GM18909 (cell line): Measurements from ENCODE around the gene GLIS2.

Experiments used
- ATAC-seq: cut with Tn5 transposase; IDR thresholded peaks from one replicate; pipeline ENCODE4 v1.9.1; 2021; ENCODE audit warnings: mild to moderate bottlenecking; ENCODE audit not compliant: unreplicated experiment, poor library complexity

Gene GLIS2

DNA sequence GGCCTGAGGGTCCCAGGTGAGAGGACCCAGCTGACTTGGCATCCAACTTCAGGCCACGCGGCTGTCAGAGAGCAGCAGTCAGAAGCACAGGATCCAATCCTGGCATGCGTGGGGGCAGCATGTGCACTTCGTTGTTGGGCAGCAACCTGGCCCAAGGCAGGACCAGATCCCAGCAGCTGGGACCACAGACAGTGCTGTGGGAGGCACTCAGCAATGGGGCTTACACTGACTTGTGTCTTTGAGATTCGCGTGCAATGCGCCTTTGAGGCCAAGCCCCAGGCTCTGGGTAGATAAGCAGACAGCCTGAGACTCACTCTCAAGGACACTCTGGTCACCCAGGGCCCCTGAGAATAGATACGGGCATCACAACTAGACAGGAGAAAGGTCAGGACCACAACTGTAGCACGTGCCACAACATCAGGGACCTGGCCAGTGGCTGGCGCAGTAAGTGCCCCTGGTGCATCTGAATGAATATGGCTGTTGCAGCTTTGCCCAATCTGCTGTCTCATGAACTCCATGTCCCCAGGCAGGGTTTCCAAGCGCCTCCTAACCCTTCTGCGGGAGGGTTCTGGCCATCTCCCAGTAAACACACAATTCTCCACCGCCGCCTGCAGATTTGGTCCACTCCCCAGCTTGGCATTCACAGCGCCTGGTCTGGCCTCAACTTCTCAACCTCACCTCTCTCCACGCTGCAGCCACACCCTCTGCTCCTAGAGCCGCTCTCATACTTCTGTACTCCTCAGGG, 32.1 kb downstream of the GLIS2 start:
- ATAC-seq = no peak

DNA sequence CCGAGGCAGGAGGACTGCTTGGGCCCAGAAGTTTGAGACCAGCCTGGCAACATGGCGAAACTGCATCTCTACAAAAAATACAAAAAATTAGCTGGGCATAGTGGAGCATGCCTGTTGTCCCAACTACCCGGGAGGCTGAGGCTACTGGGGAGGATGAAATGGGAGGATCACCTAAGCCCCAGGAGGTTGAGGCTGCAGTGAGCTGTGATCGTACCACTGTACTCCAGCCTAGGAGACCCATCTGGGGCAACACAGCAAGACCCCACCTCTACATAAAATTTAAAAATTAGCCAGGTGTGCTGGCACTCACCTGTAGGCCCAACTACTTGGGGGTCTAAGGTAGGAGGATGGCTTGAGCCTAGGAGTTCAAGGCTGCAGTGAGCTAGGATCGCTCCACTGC, 33.5 kb downstream of the GLIS2 start:
- no peak for ATAC-seq

DNA sequence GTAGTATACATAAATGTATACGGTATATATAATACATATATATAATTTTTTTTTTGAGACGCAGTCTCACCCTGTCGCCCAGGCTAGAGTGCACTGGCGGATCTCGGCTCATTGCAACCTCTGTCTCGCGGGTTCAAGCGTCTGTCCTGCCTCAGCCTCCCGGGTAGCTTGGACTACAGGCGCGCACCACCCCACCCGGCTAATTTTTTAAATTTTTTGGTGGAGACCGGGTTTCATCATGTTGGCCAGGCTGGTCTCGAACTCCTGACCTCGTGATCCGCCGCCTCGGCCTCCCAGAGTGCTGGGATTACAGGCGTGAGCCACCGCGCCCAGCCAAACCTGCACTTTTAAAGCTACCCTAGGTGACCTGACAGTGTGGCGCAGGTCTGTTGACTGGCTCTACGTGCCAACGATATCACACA, 34.5 kb downstream of the GLIS2 start:
- no peak for ATAC-seq

GRCh38 chr16:4350787-4351659, 35.2 kb downstream of the GLIS2 start, which contains the start of gene PAM16:
Gene PAM16, minus strand, starts transcription at chr16:4351321. Its CDS starts 87 bp downstream, at chr16:4351234.
- ATAC-seq = peak; percentile 88

- no peak for ATAC-seq
Observed at GRCh38 chr16:4351880-4352279, 36.0 kb downstream of the GLIS2 start.

- no peak for ATAC-seq
Observed at GRCh38 chr16:4352843-4353242, 37.0 kb downstream of the GLIS2 start.

DNA sequence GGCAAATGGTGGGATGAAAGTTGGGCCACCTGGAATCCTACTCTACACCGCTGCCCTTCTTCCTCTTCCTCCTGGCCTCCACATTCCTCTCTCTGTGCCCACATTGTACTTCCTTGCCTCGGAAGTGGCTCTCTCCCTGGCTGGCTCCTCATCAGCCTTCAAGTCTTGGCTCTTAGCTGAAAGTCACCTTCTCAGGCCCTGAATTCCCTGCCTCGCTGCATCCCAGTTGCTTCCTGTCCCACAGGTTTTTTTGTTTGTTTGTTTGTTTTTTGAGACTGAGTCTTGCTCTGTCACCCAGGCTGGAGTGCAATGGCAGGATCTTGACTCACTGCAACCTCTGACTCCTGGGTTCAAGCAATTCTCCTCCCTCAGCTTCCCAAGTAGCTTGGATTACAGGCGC, 37.8 kb downstream of the GLIS2 start:
- ATAC-seq = no peak

- ATAC-seq = no peak
Observed at GRCh38 chr16:4354512-4355409, 38.9 kb downstream of the GLIS2 start.

DNA sequence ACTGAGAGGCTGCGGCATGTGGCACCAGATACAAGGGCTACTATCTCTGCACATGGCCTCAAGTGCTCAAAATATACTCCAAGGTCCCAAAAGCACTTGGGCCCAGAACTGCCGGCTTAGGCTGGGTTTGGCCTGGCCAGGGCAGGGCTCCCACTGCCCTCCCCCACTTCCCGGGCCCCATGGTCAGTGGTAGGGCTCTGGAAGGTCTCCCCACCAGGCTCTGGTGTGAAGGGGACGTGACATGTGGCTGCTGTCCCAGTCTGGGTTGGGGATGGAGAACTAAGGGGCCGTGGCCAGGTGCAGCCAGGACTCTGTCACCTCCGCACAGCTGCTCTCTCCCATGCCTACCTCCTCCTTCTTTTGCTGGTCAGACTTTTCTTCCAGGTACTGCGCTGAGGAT, 41.0 kb downstream of the GLIS2 start:
- ATAC-seq = no peak

DNA sequence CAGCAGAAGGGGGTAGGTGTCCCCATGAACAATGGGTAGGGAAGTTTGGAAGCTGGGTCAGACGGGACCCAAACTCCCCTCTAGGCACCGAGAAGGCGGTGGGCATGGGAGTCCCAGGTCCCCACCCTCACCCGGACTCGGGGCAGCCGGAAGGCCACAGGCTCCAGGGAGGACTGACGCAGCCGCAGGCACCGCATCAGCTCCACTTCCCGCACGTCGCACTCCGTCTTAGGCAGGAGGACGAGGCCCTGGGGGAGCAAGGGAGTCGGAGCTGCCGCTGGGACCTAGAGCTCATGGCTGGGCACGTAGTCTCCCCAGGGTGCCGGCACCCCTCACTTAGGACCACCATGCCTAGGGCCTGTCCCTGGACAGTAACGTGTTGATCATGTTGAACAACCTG, 42.4 kb downstream of the GLIS2 start:
- ATAC-seq = no peak

GRCh38 chr16:4358831-4359561, 43.1 kb downstream of the GLIS2 start:
- ATAC-seq = no peak

DNA sequence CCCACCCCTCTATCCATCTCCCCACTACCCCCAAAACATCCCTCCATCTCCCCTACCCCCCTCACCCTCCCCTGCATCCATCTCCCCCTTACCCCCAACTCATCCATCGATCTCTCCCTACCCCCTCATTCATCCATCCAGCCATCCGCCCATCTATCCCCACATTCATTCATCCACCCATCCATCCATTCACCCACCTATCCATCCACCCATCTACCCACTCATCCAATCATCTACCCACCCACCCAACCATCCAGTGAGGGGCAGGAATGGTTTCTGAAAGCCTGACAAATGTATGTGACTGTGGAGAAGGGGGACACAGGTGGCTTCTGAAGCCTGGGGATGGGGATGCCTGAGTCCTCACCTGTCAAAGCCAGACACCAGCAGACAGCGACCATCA, 44.0 kb downstream of the GLIS2 start:
- ATAC-seq = no peak

DNA sequence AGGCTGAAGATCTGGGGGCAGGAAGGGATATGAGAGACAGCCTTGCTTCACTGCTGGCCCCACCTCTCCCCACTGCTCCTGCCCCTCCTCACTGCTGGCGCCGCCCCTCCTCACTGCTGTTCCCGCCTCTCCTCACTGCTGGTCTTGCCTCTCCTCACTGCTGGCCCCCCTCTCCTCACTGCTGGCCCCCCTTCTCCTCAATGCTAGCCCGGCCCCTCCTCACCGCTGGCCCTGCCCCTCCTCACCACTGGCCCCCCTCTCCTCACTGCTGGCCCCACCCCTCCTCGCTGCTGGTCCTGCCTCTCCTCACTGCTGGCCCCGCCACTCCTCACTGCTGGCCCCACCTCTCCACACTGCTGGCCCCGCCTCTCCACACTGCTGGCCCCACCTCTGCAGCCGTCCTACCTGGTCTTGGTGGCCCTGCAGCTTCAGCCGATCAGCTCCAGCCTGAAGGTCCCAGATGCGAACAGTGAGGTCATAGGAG, 44.7 kb downstream of the GLIS2 start:
- ATAC-seq = no peak

DNA sequence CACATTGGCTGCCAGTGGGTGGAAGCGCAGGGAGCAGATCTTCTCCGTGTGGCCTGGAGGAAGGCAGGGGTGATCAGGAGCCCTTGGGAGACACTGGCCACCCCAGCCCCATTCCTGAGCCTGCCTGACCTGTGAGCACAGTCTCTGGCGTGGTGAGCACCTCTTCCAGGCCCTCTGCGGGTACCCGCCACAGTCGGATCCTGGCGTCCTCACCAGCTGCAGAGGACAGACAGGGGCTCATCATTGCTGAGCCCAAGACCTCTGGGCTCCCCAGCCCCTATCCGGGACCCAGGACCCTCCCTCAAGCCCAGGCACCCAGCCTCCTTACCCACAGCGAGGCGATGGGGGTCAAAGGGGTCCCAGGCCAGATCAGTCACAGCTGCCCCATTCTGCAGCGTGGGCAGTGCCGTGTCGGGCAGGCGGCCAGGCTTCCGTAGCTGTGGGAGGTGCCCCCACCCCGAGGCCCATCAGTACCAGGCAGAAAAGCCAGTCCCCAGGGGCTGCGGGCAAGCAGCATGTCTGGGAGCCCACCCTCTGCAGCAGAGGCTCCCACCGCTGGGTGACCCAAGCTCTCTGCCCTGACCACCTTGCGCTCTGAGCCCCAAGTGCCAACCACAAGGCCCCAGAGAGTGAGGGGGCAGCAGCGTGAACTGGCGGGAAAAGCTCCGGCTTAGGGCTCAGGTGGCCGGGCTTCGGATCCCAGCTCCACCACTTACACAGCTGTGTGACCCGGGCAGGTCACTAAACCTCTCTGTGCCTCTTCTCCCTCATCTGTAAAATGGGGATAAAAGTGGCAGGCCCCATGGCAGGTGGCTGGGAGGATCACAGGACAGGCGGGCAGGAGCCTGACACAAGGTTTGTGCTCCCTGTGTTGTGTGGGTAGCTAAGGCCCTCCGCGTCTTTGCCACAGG, 45.4 kb downstream of the GLIS2 start:
- no peak for ATAC-seq

GRCh38 chr16:4361944-4362311, 46.1 kb downstream of the GLIS2 start:
- ATAC-seq = no peak

DNA sequence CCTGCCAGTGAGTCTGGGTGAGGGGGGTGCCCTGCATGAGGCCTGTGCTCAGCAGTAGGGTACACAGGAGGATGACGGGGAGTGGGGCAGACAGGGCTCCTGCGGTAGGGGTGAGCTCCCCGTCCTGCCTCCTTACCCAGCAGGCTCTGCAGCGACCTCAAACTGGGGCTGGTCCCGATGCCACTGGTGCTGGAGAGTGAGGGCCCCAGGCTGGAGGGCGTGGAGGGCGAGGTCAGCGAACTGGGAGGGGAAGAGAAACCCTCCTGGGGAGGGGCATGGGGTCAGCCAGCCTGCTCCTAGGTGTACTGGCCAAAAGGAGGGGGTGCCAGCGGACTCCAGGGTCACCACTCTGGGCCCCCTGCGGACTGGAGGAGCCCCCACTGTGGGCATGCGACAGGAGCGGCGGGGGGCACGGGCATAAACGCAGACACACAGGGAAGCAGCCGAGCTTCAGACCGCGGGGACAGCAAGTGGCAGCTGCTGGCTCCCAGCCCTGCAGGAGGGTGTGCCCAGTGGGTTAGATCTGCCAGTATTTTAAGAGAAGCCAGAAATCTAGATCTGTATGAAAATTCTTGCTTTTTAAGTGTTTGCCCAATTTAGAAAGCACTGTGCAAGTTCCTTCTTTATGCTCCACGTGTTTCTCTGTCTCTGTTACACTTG, 46.7 kb downstream of the GLIS2 start:
- ATAC-seq = no peak

DNA sequence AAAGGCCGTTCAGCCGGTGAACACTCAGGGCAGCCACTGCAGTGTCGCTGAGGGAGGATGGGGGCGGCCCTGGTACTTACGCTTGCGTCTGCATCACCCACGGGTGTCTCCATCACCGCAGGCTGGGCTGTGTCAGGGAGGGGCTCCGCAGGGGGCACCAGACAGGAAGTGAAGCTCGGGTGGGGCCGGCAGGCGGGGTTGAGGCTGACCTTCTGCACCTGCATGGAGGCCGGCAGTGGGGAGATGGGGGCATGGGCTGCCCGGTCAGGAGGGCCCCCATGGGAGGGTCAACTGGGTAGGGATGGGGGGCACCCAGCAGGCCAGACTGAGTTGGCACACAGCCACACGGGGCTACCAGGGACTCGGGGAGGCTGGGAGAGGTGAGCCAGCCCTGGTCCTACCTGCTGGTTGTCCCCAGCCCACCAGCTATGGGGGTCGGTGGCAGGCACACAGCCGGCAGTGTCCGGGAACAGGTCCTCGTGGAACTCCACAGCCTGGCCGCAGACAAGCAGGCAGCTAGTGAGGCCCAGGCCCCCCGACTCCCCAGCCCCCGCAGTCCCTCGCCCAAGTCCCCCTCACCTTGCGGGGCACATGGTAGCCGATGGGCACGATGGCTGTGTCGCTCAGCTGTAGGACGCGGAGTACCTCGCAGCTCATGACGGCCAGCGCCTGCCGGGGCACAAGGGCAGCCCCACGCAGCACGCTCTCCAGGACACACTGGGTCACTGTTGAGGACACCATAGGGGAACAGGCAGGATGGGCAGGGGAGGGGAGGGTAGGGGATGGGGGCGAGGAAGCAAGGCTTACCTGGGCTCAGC, 48.5 kb downstream of the GLIS2 start:
- peak; percentile 16 for ATAC-seq
